Measurements from ENCODE around the gene TMEM115. TPM values are rescaled to one million over a fixed set of nuclear protein-coding genes. Genes with fewer than 3 reads are reported as not detected.
A peak's percentile ranks its signal among the peaks of the same experiment; 100 is the strongest.

Gene TMEM115
- total and polyA plus RNA-seq, 9 of the 15 experiments (the other 6 are each of a cell fraction or from before 2014, with no cell fraction given) = 1.6 to 26.9 (median 14.1) TPM

DNA sequence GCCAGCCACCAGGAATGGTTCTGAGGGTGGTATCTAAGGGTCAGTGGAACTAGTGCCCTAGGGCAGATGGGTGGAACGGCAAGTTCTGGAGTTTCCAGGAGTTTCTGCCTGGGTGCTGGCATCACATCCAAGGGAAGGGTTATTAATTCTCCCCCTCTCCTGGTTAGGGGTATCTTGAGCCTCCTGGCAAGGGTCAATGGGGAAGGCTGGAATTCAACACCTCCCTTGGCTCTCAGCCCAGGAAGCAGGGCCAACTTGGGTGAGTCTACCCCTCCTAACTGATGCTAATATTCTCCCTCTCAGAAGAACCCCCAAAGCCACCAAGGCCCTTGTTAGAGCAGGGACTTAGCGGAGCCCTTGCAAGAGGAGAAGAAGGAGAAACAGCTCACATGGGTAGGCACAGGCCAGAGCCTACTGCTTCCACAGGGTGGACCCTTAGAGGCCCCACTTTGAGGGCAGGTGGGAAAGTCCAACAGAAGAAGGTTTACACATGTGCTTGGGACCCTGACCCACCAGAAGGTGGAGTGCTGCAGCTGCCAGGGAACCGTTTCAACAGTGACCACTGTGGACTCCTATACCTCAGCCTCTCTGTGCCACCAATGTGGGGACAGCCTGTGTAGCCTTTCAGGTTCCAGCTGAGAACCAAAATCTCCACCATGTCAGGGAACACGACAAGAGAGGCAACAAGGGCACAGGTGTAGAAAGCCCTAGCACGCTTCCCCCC lies 3.3 kb downstream of the TMEM115 start:
- no peak overlapping the region; the same call in 2 of the 3 replicates for H3K27ac ChIP-seq (ENCODE audit: extremely low read depth, low read depth, low read length)
- DNase-seq (ENCODE audit: extremely low read depth in 1 of 4, low spot score in 3 of 4) (no peak), ATAC-seq (no peak), FAIRE-seq (no peak)
- in situ Hi-C loops (cut with MboI) = no loop called here
- 49% methylated on average over 4 of the region's 5 CpGs for WGBS (ENCODE audit: insufficient coverage, low coverage, missing lambda C conversion rate)
- H3K4me1 ChIP-seq (replicated peaks in 1 of 2; ENCODE audit: control insufficient read depth in 2 of 2, insufficient read depth in 2 of 2, low read length in 2 of 2) = peaks cover 32 to 50% of the 10 kb centered on the region in 2 experiments; a peak in 4 of 5 replicates
- ChIA-PET POLR2A (interaction anchor here (0.7 to 1.2 kb wide), 4 partner anchors 8 to 1170 kb away, joined by 3 to 4 read pairs (median 3); no protein-coding TSS in a partner anchor), CTCF (ENCODE audit: low intra/inter-chr PET ratio) (no interaction called here)
- H3K36me3 ChIP-seq (ENCODE audit: control insufficient read depth, insufficient read depth, low read length) = peaks cover 45% of the 10 kb centered on the region; the same call in 2 of the 3 replicates
- peaks cover 31% of the 10 kb centered on the region; the same call in 1 of the 2 replicates for H4K20me1 ChIP-seq (replicated peaks; ENCODE audit: control insufficient read depth, insufficient read depth, low read length)
- TF ChIP-seq HMGN3 (IDR thresholded peaks at IDR 0.05; ENCODE audit: borderline replicate concordance, extremely low read depth, insufficient read length, low read depth, low read length) (no peak), CTCF (IDR thresholded peaks at IDR 0.05 in 2 of 3, conservative IDR thresholded peaks at IDR 0.05 in 1 of 3; ENCODE audit: insufficient read depth in 2 of 3, low read depth in 1 of 3, low read length in 3 of 3) (0 out of 6 replicates have a peak, but pooled peaks of 2 of the 3 experiments have one; percentile 4 to 5)
- no peaks in the 10 kb centered on the region for H3K9me3 ChIP-seq (replicated peaks; ENCODE audit: control insufficient read depth, insufficient read depth, low read depth, low read length)
- no peaks in the 10 kb centered on the region for H3K27me3 ChIP-seq (ENCODE audit: control insufficient read depth in 2 of 2, insufficient read depth in 2 of 2, low read length in 2 of 2)
- H3K4me3 ChIP-seq = peak overlapping the region; percentile 62; the same call in 1 of the 2 replicates
- intact Hi-C loops (cut with micrococcal nuclease) = loop anchor here (5.0 kb wide), 1 partner anchor 256 kb away; the partner anchor contains the start of gene CISH
- H3K9ac ChIP-seq (ENCODE audit: insufficient read depth in 1 of 2, low read depth in 2 of 2, low read length in 2 of 2) = peak overlapping the region in 1 of 2 experiments; percentile 73; a peak in 1 of 4 replicates
- peaks cover 51% of the 10 kb centered on the region for H3K79me2 ChIP-seq (ENCODE audit: control insufficient read depth, insufficient read depth, low read length)
- H2AFZ ChIP-seq (ENCODE audit: low read depth, low read length) = no peak overlapping the region
- peak overlapping the region; percentile 95 for H3K4me2 ChIP-seq (ENCODE audit: insufficient read depth, low read length)
- no TSS peak for BruUV-seq (replicated peaks)
- peaks cover 6% of the 10 kb centered on the region for H3K9me1 ChIP-seq (ENCODE audit: control insufficient read depth, insufficient read depth, low read length)
